IPS DF 4.7 (cell line): ENCODE results near the gene GJC1.

Experiments used
- DNase-seq: peaks from one replicate; pipeline ENCODE4 v3.0.0-alpha.2; 2013; ENCODE audit warnings: low spot score; ENCODE audit errors: extremely low read depth

Gene GJC1

DNA sequence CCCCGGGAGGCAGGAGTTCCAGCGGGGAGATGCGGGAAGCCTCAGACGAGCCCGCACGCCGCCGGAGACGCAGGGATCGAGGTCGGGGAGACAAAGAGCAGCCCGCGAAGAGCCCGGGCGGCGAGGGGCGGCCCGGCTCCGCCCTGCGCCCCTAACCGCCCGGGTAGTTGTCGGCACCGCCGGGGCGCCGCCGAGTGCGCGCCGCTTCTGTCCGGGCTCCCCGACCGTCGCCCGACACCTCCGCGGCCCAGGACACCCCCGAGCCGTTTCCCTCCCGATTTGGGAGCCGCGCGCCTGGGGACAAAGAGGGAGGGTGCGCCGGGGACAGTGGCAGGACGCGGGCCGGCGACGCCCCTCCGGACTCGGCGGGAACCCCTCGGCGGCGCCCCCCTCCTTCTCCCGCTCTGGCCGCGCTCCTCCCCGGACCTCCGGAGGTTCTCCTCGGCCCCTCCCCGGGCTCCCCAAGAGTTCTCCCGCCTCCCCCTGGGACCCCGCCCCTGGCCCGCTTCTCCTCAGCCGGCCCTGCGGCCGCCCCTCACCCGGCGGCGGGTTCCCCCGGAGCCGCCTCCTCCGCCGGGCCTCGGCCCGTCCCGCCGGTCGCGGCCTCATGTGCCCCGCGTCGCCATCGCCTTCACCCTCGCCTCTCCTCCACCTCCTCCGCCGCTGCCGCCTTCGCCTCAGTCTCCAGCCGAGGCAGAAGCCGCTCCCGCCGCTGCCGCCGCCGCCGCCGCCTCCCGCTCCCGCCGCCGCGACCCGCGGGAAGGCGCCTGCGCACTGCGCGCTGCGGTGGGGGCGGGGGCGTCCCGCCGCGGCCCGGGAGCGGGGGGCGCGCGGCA, at the start of gene GJC1:
TSS of gene GJC1 (minus strand) at position 765 of the 836 bp plus-strand sequence. CDS start 24,470 bp downstream, outside the sequence.
- no peak for DNase-seq

DNA sequence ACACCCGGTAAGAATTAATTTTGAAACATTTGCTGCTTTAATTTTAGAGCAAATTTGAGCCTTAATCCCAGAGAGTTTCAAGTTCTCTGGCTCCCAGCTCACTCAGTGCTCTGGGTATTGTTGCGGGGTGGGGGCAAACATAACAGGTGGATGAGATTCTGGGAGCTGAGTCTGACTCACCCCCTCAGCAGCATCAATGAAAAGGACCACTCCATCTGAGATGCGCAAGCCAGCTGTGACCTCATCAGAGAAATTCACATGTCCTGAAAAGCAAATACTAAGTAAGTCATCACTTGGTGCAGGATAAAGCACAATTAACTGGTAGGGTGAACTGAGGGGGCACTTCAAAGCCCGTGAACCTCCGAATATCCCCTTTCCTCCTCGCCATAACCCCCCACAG, 49.3 kb upstream of the GJC1 start:
- no peak for DNase-seq

DNA sequence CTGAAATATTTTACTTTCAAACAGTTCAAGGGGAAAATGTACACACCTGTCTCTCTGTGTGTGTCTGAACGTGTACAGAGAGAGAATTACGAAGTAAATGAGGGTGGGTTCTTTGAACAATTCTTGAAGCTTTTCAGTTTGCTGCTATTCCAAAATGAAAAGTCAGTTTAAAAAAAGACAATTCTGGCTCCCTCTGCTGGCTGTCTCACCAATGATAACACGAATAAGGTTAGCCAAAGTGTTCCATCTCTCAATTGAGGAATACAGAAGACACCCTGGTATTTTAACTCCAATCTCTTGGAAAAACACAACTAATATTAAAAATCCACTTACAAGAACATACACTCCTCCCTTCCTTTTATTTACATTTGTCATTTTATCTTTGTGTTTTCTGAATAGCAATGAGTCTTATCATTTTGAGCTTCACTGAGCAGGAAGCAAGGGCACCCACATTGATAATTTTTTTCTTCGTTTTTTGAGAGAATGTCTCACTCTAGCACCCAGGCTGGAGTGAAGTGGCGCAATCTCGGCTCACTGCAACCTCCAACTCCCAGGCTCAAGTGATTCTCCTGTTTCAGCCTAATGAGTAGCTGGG, 48.6 kb upstream of the GJC1 start:
- no peak for DNase-seq

GRCh38 chr17:44877121-44877520, 47.0 kb upstream of the GJC1 start:
- DNase-seq: no peak

DNA sequence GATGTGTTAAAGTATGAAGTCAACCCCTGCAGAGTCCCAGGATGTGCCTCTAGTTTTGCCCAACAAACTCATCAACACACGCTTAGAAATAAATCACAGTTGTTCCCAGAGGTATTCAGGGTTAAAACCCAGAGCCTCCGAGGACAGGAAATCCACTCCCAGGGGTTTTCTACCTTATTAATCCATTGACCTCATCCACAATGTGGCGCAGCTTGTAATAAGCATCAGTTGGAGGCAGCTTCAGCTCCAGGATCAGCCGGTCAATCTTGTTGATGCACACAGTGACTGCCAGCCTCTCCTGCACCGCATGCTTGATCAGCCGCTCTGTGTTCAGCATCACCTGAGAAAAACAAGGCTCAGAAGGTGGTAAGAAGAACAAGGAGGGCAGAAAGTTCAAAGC, 45.7 kb upstream of the GJC1 start:
- no peak for DNase-seq

DNA sequence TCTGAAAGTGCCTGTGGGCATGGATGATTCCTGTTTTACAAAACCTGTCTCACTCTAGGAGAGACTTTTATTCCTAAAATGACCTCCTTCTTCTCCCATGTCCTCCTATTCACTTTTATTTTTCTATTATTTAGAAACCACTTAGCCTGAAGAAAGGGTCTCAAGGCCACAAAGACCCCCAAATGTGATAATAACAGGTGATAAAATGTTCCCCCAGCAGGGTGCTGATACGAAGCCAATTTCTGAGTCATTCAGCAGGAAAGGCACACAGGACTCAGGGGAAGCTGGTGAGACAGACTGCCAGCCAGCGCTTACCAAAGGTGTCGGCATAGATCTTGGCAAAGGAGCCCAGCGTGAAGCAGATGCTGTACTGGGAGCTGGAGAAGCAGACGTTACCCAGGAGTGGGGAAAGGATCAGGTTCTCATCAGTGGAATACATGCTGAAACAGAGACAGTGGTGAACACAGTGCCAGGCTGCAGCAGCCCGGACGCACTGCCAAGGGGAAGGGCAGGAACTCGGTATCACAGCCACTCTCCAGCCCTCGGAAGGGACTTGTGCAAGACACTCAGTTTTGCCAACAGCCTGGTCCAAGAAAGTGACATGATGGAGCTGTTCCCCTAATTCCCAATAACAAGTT, 42.2 kb upstream of the GJC1 start:
- DNase-seq: no peak

DNA sequence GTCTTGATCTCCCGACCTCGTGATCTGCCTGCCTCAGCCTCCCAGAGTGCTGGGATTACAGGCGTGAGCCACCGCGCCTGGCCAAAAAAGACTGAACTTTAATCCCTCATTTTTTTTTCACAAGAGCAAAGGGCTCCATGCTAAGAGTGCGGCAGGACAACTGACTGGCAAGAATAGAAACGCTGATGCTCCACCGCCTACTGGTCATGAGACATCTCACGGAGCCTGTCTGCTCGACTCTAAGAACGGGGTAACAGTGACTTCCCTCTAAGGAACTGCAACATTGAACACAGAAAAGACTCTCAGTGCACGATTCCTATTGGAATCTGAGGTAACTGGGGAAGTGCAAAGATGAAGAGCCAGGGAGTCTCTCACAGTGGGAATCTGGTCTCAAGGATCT, 41.5 kb upstream of the GJC1 start:
- no peak for DNase-seq

GRCh38 chr17:44867841-44868240, 37.8 kb upstream of the GJC1 start:
- no peak for DNase-seq

- no peak for DNase-seq
These were observed 35.8 kb upstream of the GJC1 start for GRCh38 chr17:44865931-44866330.

- DNase-seq: peak; percentile 79
These were observed 35.2 kb upstream of the GJC1 start for GRCh38 chr17:44865231-44865660.

GRCh38 chr17:44864831-44865230, 34.7 kb upstream of the GJC1 start:
- DNase-seq: no peak

DNA sequence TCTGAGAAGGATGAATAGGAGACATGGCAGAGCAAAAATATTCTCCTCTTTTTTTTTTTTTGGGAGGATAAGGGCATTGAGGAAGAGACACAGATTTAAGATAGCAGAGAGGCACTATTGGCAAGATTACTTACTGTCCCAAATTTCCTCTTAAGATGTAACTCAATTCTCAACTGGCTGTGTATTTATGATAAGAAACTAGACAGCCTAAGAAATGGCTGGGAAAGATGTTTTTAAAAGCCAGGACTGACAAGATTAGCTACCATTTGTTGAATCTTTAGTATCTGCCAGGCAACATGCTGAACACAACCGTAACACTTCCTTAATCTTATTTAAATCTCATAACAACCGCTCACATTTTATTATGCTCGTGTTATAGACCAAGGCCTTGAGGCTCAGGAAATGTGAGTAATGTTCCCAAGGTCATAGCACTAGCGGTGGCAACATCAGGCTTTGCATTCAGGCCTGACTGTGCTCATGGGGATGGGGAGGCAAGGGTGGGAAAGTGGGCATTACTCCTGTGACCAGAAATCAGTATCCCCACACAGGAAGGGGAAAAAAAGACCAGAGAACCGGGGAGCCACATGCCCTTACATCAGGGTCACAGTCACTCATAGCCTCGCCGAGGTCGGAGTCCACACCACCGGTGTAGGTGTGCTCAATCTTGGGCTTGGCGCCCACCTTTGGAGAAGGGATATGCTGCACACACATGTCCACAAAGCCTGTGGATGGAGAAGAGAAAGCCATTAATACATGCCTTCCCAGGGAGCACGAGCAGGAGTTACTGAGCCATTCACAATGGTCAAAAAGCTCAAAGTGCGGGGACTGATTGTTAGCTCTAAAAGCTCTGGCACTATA, 33.2 kb upstream of the GJC1 start:
- no peak for DNase-seq

DNA sequence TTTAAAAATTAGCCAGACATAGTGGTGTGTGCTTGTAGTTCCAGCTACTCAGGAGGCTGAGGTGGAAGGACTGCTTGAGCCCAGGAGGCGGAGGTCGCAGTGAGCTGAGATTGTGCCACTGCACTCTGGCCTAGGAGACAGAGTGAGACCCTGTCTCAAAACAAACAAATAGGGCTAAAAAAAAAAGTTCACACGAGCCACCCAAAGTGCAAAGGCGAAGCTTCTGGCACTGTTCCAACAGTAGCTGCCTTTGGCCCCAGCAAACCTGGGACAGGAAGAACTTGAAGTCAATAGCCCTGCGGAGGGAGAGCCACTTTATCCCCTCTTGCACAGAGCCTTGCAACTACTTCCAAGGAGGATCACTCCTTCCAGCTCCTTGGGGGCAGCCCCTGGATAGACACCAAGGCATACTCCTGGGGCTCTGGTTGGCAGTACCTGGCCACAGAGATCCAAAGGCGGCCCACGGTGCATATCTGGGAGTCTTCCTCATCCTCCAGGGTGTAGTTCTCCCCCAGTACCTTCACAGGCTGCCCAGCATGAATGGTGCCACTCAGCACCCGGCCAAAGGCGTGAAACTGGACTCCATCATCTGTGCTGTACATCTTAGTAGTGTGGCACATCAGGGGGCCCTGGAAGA, 32.3 kb upstream of the GJC1 start:
- no peak for DNase-seq

GRCh38 chr17:44859701-44860100, 29.6 kb upstream of the GJC1 start:
- DNase-seq: no peak

DNA sequence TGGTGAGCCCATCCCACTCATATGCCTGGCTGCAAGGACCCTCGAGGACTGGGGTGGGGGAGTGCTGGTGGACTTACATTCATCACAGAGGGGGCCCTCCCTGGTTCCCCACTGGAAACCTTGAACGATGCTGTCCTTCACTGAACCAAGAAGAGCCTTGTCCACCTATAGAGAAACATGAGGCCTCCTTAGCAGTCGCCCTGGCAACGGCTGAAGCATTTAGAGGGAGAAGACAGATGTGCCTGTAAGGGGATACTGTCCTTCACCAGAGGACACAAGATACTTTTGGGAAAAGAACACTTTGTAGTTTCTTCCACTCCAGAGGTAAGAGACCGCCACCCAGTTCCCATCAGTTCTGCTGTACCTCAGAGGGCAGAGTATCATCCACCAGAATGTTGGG, 24.1 kb upstream of the GJC1 start:
- DNase-seq: no peak

GRCh38 chr17:44850612-44851011, 20.5 kb upstream of the GJC1 start:
- DNase-seq: no peak

DNA sequence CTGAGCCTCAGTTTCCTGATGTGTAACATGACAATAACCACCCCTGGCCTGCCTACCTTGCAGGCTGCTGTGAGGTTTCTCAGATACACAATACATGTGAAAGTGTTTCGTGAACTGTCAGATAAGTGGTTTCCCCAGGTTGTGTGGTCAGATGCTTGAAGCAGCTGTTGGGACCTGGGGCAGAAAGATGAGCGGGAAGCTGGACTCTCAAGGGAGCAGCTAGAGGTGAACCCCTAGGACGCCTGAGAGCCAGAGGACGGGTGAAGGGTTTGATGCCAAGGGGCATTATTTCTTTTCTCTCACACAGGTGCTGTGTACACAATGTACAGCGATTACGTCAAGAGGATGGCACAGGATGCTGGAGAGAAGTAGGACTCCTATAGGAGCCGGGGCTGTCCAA, 19.9 kb upstream of the GJC1 start:
- DNase-seq: no peak

DNA sequence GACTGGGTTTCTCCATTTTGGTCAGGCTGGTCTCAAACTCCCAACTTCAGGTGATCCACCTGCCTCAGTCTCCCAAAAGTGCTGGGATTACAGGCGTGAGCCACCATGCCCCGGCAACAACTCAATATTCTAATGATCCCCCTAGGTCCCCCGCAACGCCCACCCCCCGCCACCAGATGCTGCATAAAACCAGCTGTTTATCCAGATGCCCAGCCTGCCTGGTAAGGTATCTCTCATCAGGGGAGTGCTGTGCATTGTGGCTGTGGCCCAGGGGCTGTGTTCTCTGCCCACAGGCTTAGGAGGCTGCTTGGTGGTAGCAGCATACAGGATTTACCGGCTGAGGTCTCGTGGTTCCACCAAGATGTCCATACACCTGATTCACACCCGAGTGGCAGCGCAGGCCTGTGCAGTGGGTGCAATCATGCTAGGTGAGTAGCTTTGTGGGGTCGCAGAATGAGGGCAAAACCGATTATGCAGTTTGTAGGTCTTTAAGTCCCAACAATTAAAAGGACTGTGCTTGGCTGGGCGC, 18.9 kb upstream of the GJC1 start:
- DNase-seq: no peak

- DNase-seq: no peak
These were observed 18.2 kb upstream of the GJC1 start for GRCh38 chr17:44848257-44848795.

DNA sequence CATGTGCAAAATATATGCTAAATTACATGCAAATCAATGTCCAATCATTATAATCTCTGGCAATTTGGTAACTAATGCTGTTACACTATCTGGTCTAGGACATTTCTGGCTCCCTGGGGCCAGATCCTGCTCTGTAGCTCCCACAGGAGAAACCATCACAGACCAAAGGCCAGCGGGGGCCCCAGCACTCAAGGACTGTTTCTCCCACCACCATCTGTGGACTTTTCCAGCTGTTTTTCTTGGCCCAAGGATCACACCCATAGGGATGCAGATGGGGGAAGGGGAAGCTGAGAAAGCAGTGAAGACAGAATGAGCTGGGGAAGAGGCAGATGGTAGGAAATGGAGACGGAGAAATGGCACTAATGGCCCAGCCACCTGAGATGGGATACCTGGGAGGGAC, 17.5 kb upstream of the GJC1 start, which contains the start of gene HIGD1B:
TSS of gene HIGD1B (plus strand) at position 298 of the 400 bp plus-strand sequence. CDS start 270 bp downstream, outside the sequence.
- DNase-seq: no peak
